Sigmoid colon (tissue), 7 donors: Measurements from ENCODE around the gene WDFY2. TPM values are rescaled to one million over a fixed set of nuclear protein-coding genes. Genes with fewer than 3 reads are reported as not detected.

ENCODE experiments used
- DNase-seq: peaks from one replicate; pipeline ENCODE4 v3.0.0-alpha.2; 2019
- H3K27ac ChIP-seq, 4 donors: fragments of 200-600 bp; sonication (generic); one replicate each; pipeline ENCODE4 v1.5.1; 2016 to 2019; ENCODE audit warnings: mild to moderate bottlenecking in 1 of 4
- H3K27me3 ChIP-seq, 3 donors: fragments of 200-600 bp; sonication (generic); one replicate each; pipeline ENCODE4 v1.5.1; 2019; ENCODE audit warnings: mild to moderate bottlenecking in 1 of 3
- H3K36me3 ChIP-seq, 4 donors: fragments of 200-600 bp; sonication (generic); one replicate each; pipeline ENCODE4 v1.5.1; 2016 to 2019
- H3K4me1 ChIP-seq, 4 donors: fragments of 200-600 bp; sonication (generic); one replicate each; pipeline ENCODE4 v1.5.1; 2017 to 2019
- H3K4me3 ChIP-seq, 4 donors: fragments of 200-600 bp; sonication (generic); one replicate each; pipeline ENCODE4 v1.5.1; 2017 to 2019; ENCODE audit warnings: mild to moderate bottlenecking in 2 of 4, moderate library complexity in 1 of 4
- H3K9me3 ChIP-seq, 4 donors: fragments of 200-600 bp in 3 of 4; sonication (generic) in 3 of 4; one replicate each; pipeline versions ENCODE4 v1.5.1 to v1.6.1; 2013 to 2019
- EP300 ChIP-seq, 4 donors: sonication (generic); formaldehyde crosslinking; IDR thresholded peaks; one replicate each; pipeline ENCODE4 v1.6.1; 2017; ENCODE audit warnings: antibody characterized with exemption in 4 of 4
- POLR2A ChIP-seq, 2 donors: fragments of 450-650 bp; IDR thresholded peaks; one replicate each; pipeline ENCODE4 v1.6.1; 2016; ENCODE audit warnings: antibody characterized with exemption in 2 of 2, mild to moderate bottlenecking in 2 of 2, moderate library complexity in 2 of 2
- POLR2AphosphoS5 ChIP-seq, 4 donors: sonication (generic); formaldehyde crosslinking; IDR thresholded peaks; one replicate each; pipeline ENCODE4 v1.6.1; 2017; ENCODE audit warnings: antibody characterized with exemption in 4 of 4
- WGBS, 2 donors: extraction: QIAGEN DNeasy Blood & Tissue Kit; methylation state at CpG; one replicate each; pipeline ENCODE4 v1.1.7; 2013; 5-methylcytosine and 5-hydroxymethylcytosine counted together
- intact Hi-C: fragments of 100-400 bp; cut with DNase I; formaldehyde crosslinking; loops from one replicate; pipeline ENCODE4 v1.15.1; 2023
- polyA plus RNA-seq, 3 donors: library from polyadenylated mRNA; stranded (reverse); fragments of 200-250 nt; gene quantifications; one replicate each; pipeline ENCODE4 v1.2.3, GENCODE V29; 2013
- total RNA-seq, 4 donors: library from RNA; depleted of rRNA; stranded (reverse); fragments of >200 nt; gene quantifications; one replicate each; pipeline ENCODE4 v1.1.0, GENCODE V29; 2016
- TF ChIP-seq, protein P1 (sequence below), 4 experiments: fragments of 450-650 bp in 3 of 4; fragments of 200-600 bp in 1 of 4; IDR thresholded peaks; one replicate each; pipeline ENCODE4 v1.5.1; 2016 to 2019; ENCODE audit warnings: antibody characterized with exemption in 4 of 4, mild to moderate bottlenecking in 3 of 4, moderate library complexity in 2 of 4
- donor health status: healthy with polysubstance abuse.
- donor health status: Bipolar disorder and iron deficiency.
- donor health status: healthy.

The WDFY2 gene
- total and polyA plus RNA-seq, 7 donors = 0.60 to 18.3 (median 7.3) TPM

DNA sequence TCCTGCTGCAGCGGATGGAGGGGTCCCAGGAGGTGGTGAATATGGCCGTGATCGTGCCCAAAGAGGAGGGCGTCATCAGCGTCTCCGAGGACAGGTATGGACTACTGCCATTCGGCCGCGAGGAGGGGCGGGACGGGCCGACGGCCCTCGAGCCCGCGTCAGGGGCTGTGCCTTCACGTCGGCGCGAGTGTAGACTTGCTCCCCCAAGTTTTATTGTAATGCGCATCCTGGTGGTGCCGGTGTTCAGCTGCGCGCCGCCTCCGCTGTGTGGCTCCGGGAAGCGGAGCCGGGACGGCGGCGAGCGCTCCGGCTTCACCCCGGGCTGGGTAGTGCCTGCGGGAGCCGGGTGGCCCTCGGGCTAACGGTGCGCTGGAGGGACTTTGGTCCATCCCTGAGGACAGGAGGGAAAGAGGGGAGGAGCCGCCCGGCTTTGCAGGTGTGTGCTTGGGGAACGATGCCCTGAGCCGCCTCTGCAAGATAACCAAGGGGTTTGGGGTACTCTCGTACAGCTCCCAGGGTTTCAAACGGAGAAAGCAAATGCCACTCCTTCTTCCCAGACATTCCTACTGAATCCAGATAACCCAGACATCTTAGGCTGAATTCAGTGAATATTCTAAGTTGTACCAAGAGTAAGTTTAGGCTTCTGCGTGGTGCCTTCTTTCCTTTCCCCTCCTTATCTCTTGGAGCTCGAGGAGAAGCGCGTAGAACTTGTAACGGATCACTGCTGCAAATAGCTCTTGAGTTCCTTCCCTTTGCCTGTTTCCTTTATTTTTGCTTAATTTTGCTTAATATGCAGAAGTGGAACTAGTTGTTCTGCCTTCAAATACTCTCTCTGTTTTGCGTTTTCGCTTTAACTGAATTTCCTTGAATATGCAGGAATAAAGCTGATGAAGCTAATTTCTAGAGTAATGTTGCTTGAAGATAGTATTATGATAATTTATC, 740 bp downstream of the WDFY2 start:
- TF ChIP-seq, protein P1, sequence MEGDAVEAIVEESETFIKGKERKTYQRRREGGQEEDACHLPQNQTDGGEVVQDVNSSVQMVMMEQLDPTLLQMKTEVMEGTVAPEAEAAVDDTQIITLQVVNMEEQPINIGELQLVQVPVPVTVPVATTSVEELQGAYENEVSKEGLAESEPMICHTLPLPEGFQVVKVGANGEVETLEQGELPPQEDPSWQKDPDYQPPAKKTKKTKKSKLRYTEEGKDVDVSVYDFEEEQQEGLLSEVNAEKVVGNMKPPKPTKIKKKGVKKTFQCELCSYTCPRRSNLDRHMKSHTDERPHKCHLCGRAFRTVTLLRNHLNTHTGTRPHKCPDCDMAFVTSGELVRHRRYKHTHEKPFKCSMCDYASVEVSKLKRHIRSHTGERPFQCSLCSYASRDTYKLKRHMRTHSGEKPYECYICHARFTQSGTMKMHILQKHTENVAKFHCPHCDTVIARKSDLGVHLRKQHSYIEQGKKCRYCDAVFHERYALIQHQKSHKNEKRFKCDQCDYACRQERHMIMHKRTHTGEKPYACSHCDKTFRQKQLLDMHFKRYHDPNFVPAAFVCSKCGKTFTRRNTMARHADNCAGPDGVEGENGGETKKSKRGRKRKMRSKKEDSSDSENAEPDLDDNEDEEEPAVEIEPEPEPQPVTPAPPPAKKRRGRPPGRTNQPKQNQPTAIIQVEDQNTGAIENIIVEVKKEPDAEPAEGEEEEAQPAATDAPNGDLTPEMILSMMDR (IDR thresholded peaks at IDR 0.05) = peak in 2 of 4 experiments; percentile 12 to 19
- TF ChIP-seq EP300 (IDR thresholded peaks at IDR 0.05) = no peak
- TF ChIP-seq POLR2A (IDR thresholded peaks at IDR 0.05) = no peak
- TF ChIP-seq POLR2AphosphoS5 (IDR thresholded peaks at IDR 0.05) = peak in 1 of 4 donors; percentile 8
- H3K27ac ChIP-seq = peak overlapping the region; percentile 93 to 98 (median 94)

DNA sequence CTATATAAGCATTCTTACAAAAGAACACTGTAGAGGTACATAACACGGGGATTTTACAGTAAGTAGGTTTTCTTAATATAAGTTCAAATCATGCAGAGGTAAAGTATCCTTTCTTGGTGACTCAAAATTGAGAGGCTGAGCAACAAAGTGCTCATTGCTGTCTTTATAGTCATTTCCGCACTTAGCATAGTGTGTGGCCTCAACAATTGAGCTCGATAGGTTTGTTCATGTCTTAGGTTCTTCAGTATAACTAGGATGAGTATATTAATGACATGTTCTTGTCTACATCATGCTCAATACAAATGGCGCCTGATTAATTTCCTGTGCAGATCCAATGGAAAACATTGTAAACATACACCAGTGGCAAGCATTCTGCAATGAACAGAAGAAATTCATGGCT, 1.4 kb downstream of the WDFY2 start:
- Histone ChIP-seq H3K4me1 (peaks cover 0 to 32% (median 26%) of the 10 kb centered on the region in 4 donors), H3K36me3 (no peaks in the 10 kb centered on the region), H3K9me3 (no peaks in the 10 kb centered on the region), H3K27me3 (no peaks in the 10 kb centered on the region), H3K27ac (peak overlapping the region; percentile 93 to 98 (median 94)), H3K4me3 (peak overlapping the region in 3 of 4 donors; percentile 80 to 91 (median 89))
- TF ChIP-seq, protein P1 (IDR thresholded peaks at IDR 0.05) = no peak
- TF ChIP-seq POLR2AphosphoS5 (IDR thresholded peaks at IDR 0.05) (no peak), EP300 (IDR thresholded peaks at IDR 0.05) (no peak), POLR2A (IDR thresholded peaks at IDR 0.05) (no peak)
- 54 to 65% methylated on average over 4 of the region's 4 CpGs for WGBS, 2 donors
- no peak for DNase-seq
- intact Hi-C loops = loop anchor here (2.0 to 10.0 kb wide), 2 partner anchors 217 to 1069 kb away; partner anchors contain the start of gene SUGT1

More for the DNA sequence above, 740 bp downstream of the WDFY2 start:
- Histone ChIP-seq H3K9me3 (no peaks in the 10 kb centered on the region), H3K4me1 (peaks cover 0 to 25% (median 21%) of the 10 kb centered on the region in 4 donors), H3K27me3 (no peaks in the 10 kb centered on the region), H3K36me3 (no peaks in the 10 kb centered on the region), H3K4me3 (peak overlapping the region; percentile 80 to 91 (median 84))
- intact Hi-C loops = loop anchor here (1.0 to 10.0 kb wide), 7 partner anchors 132 to 1070 kb away; partner anchors contain the start of genes ALG11, ATP7B, INTS6 and SUGT1
- DNase-seq = peak; percentile 84
- 1% methylated on average over 53 of the region's 53 CpGs for WGBS, 2 donors

DNA sequence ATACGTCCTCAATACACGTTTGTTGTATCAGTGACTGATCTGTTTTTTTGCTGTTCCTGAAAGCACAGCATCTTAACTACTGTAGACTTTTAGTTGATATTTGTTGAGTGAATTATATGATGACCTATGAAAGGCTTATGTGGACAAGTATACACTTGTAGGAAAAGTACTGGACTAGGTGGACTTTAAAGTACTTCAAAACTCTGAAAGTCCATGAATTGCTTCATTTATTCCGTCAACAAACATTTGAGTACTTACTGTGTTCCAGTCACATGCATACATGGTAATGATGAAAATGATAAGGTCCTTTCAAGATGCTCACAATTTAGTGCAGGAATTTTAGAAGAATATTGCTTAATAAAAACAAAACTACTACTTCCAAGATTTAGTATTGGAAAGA, 3.1 kb downstream of the WDFY2 start:
- 91 to 92% methylated on average over 3 of the region's 3 CpGs for WGBS, 2 donors
- TF ChIP-seq EP300 (IDR thresholded peaks at IDR 0.05) (no peak), POLR2AphosphoS5 (IDR thresholded peaks at IDR 0.05) (no peak)
- TF ChIP-seq, protein P1 (IDR thresholded peaks at IDR 0.05) = no peak
- no peak overlapping the region for H3K4me3 ChIP-seq
- intact Hi-C loops = loop anchor here (10.0 kb wide), 1 partner anchor 1067 kb away; the partner anchor contains the start of gene SUGT1
- no peak overlapping the region for H3K27ac ChIP-seq
- DNase-seq = no peak
- H3K36me3 ChIP-seq = no peaks in the 10 kb centered on the region
- no peaks in the 10 kb centered on the region for H3K27me3 ChIP-seq
- H3K9me3 ChIP-seq = no peaks in the 10 kb centered on the region
- H3K4me1 ChIP-seq = peaks cover 0 to 43% (median 39%) of the 10 kb centered on the region in 4 donors

DNA sequence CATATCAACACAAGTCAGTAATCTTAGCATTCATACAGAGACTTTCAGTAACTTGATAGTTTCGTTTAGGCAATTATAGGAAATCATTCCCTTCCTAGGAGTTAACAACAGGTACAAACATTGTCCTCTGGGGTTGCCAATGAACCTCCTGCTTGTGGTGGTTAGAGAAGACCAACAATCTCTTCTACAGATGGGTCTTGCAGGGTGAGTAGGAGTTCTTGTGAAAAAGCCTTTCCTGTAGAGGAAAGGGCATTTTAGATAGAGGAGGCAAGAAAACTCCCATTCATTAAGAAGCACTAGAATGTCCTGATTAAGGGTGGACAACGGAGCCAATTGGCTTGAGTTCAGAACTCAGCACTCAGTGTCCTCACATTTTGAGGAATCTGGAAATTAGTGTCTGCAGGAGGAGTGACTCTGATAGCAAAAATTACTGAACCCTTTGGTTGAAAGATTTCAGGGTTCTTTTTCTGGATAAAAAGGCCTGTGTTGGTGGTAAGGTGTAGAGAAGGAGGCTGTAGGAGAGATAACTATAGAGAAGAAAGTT, 4.2 kb downstream of the WDFY2 start:
- no peak overlapping the region for H3K4me3 ChIP-seq
- DNase-seq = no peak
- intact Hi-C loops = loop anchor here (10.0 kb wide), 1 partner anchor 1066 kb away; the partner anchor contains the start of gene SUGT1
- no peaks in the 10 kb centered on the region for H3K36me3 ChIP-seq
- H3K9me3 ChIP-seq = no peaks in the 10 kb centered on the region
- TF ChIP-seq, protein P1 (IDR thresholded peaks at IDR 0.05) = no peak
- TF ChIP-seq EP300 (IDR thresholded peaks at IDR 0.05) (no peak), POLR2AphosphoS5 (IDR thresholded peaks at IDR 0.05) (no peak), POLR2A (IDR thresholded peaks at IDR 0.05) (no peak)
- WGBS, 2 donors = 88 to 90% methylated on average over 2 of the region's 2 CpGs
- H3K4me1 ChIP-seq = peaks cover 0 to 38% (median 36%) of the 10 kb centered on the region in 4 donors
- H3K27me3 ChIP-seq = no peaks in the 10 kb centered on the region
- no peak overlapping the region for H3K27ac ChIP-seq
